OCI-LY7 (cell line): Measurements from ENCODE around the gene TSPAN7.

Source experiments
- EZH2phosphoT487 ChIP-seq: fragments of 200-600 bp; sonication (generic); IDR thresholded peaks from 2 replicates; pipeline ENCODE4 v1.6.1; 2018; ENCODE audit warnings: low read depth, borderline replicate concordance, mild to moderate bottlenecking, mixed run types, antibody characterized with exemption, low read length, moderate library complexity, mixed read lengths
- TF ChIP-seq, protein P1 (sequence below): fragments of 200-600 bp; sonication (generic); conservative IDR thresholded peaks from 2 replicates; pipeline ENCODE4 v1.5.1; 2014; ENCODE audit warnings: mild to moderate bottlenecking, antibody characterized with exemption, low read length, moderate library complexity, mixed read lengths

DNA sequence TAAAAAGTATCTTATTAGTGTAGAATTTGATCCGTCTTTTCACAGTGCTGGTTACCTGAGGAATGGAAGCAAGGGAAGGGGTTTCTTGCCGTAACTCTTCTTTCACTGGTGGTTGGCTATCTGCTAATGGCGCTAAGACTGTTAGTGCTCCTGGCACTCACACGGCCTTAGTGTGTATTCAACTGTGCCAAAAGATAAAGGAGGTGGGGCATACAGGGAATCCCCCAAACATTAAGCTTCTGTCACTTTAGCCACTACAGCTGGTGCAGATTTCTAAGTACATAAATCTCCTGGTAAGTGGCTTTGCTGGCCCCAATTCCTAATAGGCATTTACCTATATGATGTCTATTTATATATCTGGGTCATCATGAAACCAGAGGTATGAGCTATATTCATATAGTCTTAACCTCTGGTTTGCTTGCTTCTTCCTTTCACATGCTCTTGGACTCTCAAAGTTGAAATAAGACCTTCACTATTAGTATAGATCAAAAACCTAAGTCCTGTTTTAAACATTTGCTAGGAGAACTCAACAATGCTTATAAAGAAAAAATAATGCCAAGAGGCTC is 95.1 kb downstream of the TSPAN7 start:
- TF ChIP-seq EZH2phosphoT487 = no peak
- TF ChIP-seq, protein P1, sequence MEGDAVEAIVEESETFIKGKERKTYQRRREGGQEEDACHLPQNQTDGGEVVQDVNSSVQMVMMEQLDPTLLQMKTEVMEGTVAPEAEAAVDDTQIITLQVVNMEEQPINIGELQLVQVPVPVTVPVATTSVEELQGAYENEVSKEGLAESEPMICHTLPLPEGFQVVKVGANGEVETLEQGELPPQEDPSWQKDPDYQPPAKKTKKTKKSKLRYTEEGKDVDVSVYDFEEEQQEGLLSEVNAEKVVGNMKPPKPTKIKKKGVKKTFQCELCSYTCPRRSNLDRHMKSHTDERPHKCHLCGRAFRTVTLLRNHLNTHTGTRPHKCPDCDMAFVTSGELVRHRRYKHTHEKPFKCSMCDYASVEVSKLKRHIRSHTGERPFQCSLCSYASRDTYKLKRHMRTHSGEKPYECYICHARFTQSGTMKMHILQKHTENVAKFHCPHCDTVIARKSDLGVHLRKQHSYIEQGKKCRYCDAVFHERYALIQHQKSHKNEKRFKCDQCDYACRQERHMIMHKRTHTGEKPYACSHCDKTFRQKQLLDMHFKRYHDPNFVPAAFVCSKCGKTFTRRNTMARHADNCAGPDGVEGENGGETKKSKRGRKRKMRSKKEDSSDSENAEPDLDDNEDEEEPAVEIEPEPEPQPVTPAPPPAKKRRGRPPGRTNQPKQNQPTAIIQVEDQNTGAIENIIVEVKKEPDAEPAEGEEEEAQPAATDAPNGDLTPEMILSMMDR = no peak
